ENCODE data around the gene ANO1. TPM values are rescaled to one million over a fixed set of nuclear protein-coding genes. Genes with fewer than 3 reads are reported as not detected.

The ANO1 gene
- total RNA-seq, 4 donors from 2014 or later = 5.1 to 17.5 (median 14.5) TPM

DNA sequence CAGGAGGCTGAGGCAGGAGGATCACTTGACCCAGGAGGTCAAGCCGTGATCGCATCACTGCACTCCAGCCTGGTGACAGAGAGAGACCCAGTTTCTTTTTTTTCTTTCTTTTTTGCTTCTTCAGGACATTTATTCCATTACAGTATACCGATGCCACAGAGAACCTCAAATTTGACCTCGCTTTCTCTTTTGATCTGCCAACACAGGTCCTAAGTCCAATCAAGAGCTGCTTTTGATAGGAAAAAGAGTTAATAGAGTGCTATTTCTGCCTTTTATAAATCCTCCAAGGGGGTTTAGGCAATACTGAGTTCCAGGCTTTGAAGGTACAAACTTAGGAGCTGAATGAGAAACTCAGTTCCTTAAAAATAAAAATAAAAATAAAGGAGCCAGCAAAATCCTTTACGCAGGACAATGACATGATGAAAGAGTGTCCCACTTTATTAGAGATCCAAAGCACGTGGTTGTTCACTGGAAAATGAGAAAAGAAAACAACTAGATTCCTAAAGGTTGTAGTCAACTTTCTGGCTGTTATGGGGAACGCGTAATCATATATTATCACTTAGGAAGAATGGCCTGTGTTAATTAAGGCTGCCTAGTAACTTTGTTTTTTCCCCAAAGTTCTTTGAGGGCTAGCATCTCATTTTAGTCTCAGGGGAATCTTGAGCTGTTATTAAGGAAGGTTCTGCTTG is 152.2 kb downstream of the ANO1 start:
- Histone ChIP-seq H3K36me3 (no peaks in the 10 kb centered on the region), H3K4me1 (no peaks in the 10 kb centered on the region), H3K9me3 (no peaks in the 10 kb centered on the region), H3K27me3 (no peaks in the 10 kb centered on the region), H3K27ac (no peak overlapping the region), H3K4me3 (no peak overlapping the region)
- DNase-seq = no peak
- whole genome bisulfite sequencing, 2 donors = 79 to 83% methylated on average over 8 of the region's 8 CpGs
- TF ChIP-seq POLR2A (IDR thresholded peaks at IDR 0.05) = no peak
- TF ChIP-seq, protein P1, sequence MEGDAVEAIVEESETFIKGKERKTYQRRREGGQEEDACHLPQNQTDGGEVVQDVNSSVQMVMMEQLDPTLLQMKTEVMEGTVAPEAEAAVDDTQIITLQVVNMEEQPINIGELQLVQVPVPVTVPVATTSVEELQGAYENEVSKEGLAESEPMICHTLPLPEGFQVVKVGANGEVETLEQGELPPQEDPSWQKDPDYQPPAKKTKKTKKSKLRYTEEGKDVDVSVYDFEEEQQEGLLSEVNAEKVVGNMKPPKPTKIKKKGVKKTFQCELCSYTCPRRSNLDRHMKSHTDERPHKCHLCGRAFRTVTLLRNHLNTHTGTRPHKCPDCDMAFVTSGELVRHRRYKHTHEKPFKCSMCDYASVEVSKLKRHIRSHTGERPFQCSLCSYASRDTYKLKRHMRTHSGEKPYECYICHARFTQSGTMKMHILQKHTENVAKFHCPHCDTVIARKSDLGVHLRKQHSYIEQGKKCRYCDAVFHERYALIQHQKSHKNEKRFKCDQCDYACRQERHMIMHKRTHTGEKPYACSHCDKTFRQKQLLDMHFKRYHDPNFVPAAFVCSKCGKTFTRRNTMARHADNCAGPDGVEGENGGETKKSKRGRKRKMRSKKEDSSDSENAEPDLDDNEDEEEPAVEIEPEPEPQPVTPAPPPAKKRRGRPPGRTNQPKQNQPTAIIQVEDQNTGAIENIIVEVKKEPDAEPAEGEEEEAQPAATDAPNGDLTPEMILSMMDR (IDR thresholded peaks at IDR 0.05) = no peak
- intact Hi-C loops (cut with DNase I) = no loop called here

DNA sequence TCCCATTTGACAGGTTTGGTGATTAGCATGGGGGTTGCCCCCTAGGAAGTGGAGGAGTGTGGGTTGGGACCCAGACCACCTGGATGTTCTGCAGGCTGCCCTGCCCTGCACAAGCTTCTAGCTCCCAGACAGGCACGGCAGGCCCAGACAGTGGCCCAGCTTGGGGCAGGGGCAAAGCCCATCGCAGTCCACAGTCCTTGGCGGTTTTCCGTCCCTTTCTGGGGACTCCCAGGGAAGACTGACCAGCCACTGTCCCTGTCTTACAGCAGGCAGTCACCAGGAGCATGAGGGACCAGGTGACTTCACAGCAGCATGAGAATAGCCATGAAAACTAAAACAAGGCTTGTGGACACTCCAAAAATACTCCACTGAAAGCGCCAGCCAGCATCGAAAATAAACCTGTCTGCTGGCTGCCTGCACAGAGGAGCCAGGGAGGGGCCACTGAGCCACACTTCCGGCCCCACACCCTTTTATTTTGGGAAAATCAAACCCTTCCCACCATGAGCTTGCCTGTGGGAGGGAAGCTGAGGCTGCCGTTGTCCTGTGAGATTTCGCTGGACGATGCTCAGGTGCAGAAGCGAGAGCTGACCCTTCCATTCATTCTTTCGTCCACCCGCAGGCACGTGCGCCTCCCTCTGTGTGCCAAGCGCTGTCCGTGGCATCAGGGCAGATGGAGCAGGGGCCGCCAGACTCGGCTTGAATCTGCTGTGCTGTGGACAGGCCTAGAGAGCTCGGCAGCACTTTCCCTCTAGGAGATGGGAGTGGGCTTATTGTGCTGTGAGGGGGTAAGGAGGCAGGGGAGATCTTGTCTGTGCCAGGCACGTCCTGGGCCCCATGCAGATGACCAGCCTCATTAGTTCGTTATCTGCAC is 153.0 kb downstream of the ANO1 start:
- Histone ChIP-seq H3K9me3 (no peaks in the 10 kb centered on the region), H3K4me1 (no peaks in the 10 kb centered on the region), H3K4me3 (no peak overlapping the region), H3K27me3 (no peaks in the 10 kb centered on the region), H3K27ac (no peak overlapping the region), H3K36me3 (no peaks in the 10 kb centered on the region)
- WGBS, 2 donors = 72 to 79% methylated on average over 10 to 20 of the region's 22 CpGs
- DNase-seq = no peak
- intact Hi-C loops (cut with DNase I) = no loop called here
- TF ChIP-seq POLR2A (IDR thresholded peaks at IDR 0.05) = no peak
- TF ChIP-seq, protein P1 (IDR thresholded peaks at IDR 0.05) = no peak

DNA sequence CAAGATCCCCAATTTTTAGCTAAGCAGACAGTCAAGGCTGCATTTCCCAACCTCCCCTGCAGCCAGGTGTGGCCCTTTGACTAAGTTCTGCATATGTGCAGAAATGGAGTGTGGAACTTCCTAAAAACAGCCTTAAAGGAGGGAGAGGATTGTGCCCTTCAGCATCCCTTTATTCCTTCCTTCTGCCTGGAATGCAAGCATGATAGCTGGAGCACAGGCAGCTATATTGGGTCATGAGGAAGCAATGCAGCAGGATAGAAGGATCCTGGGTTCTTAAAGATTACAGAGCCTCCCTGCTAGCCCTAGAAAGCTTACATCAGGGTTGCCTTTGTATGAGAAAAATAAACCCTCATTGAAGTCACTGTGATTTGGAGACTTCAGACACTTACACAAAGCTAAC is 154.9 kb downstream of the ANO1 start:
- H3K4me1 ChIP-seq = no peaks in the 10 kb centered on the region
- no peak overlapping the region for H3K4me3 ChIP-seq
- H3K27me3 ChIP-seq = no peaks in the 10 kb centered on the region
- H3K27ac ChIP-seq = peak overlapping the region in 1 of 4 donors; percentile 9
- TF ChIP-seq, protein P1 (IDR thresholded peaks at IDR 0.05) = no peak
- TF ChIP-seq POLR2A (IDR thresholded peaks at IDR 0.05) = no peak
- H3K9me3 ChIP-seq = no peaks in the 10 kb centered on the region
- DNase-seq = no peak
- intact Hi-C loops (cut with DNase I) = no loop called here
- H3K36me3 ChIP-seq = no peaks in the 10 kb centered on the region

DNA sequence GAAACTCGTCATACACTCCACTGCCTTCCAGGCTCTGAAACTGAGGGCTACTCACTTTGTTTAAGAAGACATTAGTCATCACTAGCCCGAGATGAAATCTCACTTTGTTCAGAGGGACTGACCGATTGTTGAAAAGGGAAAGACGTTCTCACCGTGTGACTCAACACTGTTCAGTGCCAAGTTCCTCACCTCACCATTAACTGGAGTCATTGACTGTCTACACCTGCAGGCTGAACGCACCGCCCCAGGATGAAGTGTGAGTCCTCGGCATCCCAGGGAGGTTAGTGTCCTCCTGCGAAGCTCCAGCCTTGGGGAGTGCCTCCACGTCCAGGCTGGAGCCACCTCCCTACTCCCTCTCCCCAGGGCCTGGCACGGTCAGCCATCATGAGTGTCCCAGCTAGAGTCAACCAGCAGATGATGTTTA is 155.4 kb downstream of the ANO1 start:
- Histone ChIP-seq H3K27me3 (no peaks in the 10 kb centered on the region), H3K4me1 (no peaks in the 10 kb centered on the region), H3K9me3 (no peaks in the 10 kb centered on the region), H3K4me3 (no peak overlapping the region), H3K27ac (no peak overlapping the region), H3K36me3 (no peaks in the 10 kb centered on the region)
- WGBS, 2 donors = 30 to 33% methylated on average over 7 to 10 of the region's 11 CpGs
- DNase-seq = no peak
- intact Hi-C loops (cut with DNase I) = no loop called here
- TF ChIP-seq, protein P1 (IDR thresholded peaks at IDR 0.05) = no peak
- no peak for TF ChIP-seq POLR2A (IDR thresholded peaks at IDR 0.05)

DNA sequence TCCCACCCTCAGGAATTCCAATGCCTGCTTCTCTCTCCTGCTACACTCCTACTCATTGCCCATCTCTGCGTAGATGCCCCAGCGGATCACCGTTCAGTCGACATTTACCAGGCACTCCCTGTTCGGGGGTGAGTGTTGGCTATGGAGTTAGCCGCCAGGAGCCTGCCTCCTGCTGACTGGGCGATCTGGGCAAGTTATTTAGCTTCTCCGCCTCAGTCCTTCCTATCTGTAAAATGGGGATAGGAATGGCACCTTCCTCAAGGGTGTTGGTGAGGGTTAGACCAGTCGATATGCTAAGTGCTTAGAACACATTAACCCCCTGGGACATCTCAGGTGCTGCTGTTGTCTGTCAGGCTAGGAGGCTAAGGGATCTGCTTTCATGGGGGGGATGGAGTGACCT is 155.8 kb downstream of the ANO1 start:
- Histone ChIP-seq H3K4me1 (no peaks in the 10 kb centered on the region), H3K36me3 (no peaks in the 10 kb centered on the region), H3K27ac (no peak overlapping the region), H3K4me3 (no peak overlapping the region), H3K9me3 (no peaks in the 10 kb centered on the region), H3K27me3 (no peaks in the 10 kb centered on the region)
- intact Hi-C loops (cut with DNase I) = no loop called here
- DNase-seq = no peak
- TF ChIP-seq, protein P1 (IDR thresholded peaks at IDR 0.05) = no peak
- TF ChIP-seq POLR2A (IDR thresholded peaks at IDR 0.05) = no peak
- WGBS, 2 donors = 85 to 89% methylated on average over 6 to 9 of the region's 9 CpGs
